Brain microvascular endothelial cell (primary cell): Measurements from ENCODE around the gene HSD11B1L.

Experiments used
- DNase-seq: peaks from one replicate; pipeline ENCODE4 v3.0.0-alpha.2; 2020
- H3K27ac ChIP-seq: fragments of 250-450 bp; sonication (Bioruptor Pico); 2 replicates; pipeline ENCODE4 v1.5.1; 2020; ENCODE audit warnings: mild to moderate bottlenecking, moderate library complexity
- H3K27me3 ChIP-seq: fragments of 250-450 bp; sonication (Bioruptor Pico); replicated peaks from 2 replicates; pipeline ENCODE4 v1.5.1; 2020; ENCODE audit warnings: mild to moderate bottlenecking
- H3K36me3 ChIP-seq: fragments of 250-450 bp; sonication (Bioruptor Pico); replicated peaks from 2 replicates; pipeline ENCODE4 v1.5.1; 2020; ENCODE audit warnings: mild to moderate bottlenecking
- H3K4me3 ChIP-seq: 2 replicates; pipeline ENCODE4 v1.5.1; 2011; ENCODE audit warnings: low read depth, mild to moderate bottlenecking, control low read depth, low read length, moderate library complexity
- CTCF ChIP-seq: IDR thresholded peaks from 2 replicates; pipeline ENCODE4 v1.5.1; 2011; ENCODE audit warnings: low read depth, mild to moderate bottlenecking, moderate library complexity, low read length, control low read depth, inconsistent platforms; ENCODE audit errors: missing control alignments
- in situ Hi-C: cut with HindIII; loops from 2 replicates; pipeline ENCODE4 v1.10.0; 2017; ENCODE audit warnings: low sequenced_read_pairs, low pct_ligation_motif_present

The HSD11B1L gene

GRCh38 chr19:5637971-5638370 lies 42.9 kb upstream of the HSD11B1L start:
- in situ Hi-C loops = no loop called here
- H3K36me3 ChIP-seq = peaks cover 14% of the 10 kb centered on the region
- H3K4me3 ChIP-seq = no peak overlapping the region
- H3K27me3 ChIP-seq = no peaks in the 10 kb centered on the region
- no peak for DNase-seq
- no peak overlapping the region for H3K27ac ChIP-seq
- no peak for TF ChIP-seq CTCF

GRCh38 chr19:5641171-5641570 lies 39.7 kb upstream of the HSD11B1L start:
- Histone ChIP-seq H3K27me3 (no peaks in the 10 kb centered on the region), H3K27ac (no peak overlapping the region), H3K36me3 (peaks cover 40% of the 10 kb centered on the region), H3K4me3 (no peak overlapping the region)
- no peak for TF ChIP-seq CTCF
- DNase-seq = no peak
- in situ Hi-C loops = no loop called here

- H3K27ac ChIP-seq = no peak overlapping the region
- no peaks in the 10 kb centered on the region for H3K27me3 ChIP-seq
- DNase-seq = no peak
- peaks cover 50% of the 10 kb centered on the region for H3K36me3 ChIP-seq
- no peak overlapping the region for H3K4me3 ChIP-seq
- in situ Hi-C loops = no loop called here
- no peak for TF ChIP-seq CTCF
Measured at GRCh38 chr19:5642204-5642603, 38.6 kb upstream of the HSD11B1L start.

GRCh38 chr19:5643060-5643459 lies 37.8 kb upstream of the HSD11B1L start:
- no peak for DNase-seq
- H3K4me3 ChIP-seq = no peak overlapping the region
- TF ChIP-seq CTCF = no peak
- H3K27me3 ChIP-seq = no peaks in the 10 kb centered on the region
- in situ Hi-C loops = no loop called here
- no peak overlapping the region for H3K27ac ChIP-seq
- H3K36me3 ChIP-seq = peaks cover 58% of the 10 kb centered on the region

- in situ Hi-C loops = no loop called here
- no peaks in the 10 kb centered on the region for H3K27me3 ChIP-seq
- H3K27ac ChIP-seq = no peak overlapping the region
- TF ChIP-seq CTCF = no peak
- DNase-seq = no peak
- H3K4me3 ChIP-seq = no peak overlapping the region
- peaks cover 64% of the 10 kb centered on the region for H3K36me3 ChIP-seq
Measured at GRCh38 chr19:5644037-5644436, 36.8 kb upstream of the HSD11B1L start.

GRCh38 chr19:5645409-5645808 lies 35.4 kb upstream of the HSD11B1L start:
- Histone ChIP-seq H3K36me3 (peaks cover 73% of the 10 kb centered on the region), H3K4me3 (no peak overlapping the region)
- in situ Hi-C loops = no loop called here

More at GRCh38 chr19:5645409-5645808, 35.4 kb upstream of the HSD11B1L start:
- Histone ChIP-seq H3K27me3 (no peaks in the 10 kb centered on the region), H3K27ac (no peak overlapping the region)
- DNase-seq = no peak
- TF ChIP-seq CTCF = no peak
